ENCODE data around the gene KCNK7. TPM values are rescaled to one million over a fixed set of nuclear protein-coding genes. Genes with fewer than 3 reads are reported as not detected.

Gene KCNK7
- total RNA-seq, 1 experiment from 2014 or later: 1.8 TPM

DNA sequence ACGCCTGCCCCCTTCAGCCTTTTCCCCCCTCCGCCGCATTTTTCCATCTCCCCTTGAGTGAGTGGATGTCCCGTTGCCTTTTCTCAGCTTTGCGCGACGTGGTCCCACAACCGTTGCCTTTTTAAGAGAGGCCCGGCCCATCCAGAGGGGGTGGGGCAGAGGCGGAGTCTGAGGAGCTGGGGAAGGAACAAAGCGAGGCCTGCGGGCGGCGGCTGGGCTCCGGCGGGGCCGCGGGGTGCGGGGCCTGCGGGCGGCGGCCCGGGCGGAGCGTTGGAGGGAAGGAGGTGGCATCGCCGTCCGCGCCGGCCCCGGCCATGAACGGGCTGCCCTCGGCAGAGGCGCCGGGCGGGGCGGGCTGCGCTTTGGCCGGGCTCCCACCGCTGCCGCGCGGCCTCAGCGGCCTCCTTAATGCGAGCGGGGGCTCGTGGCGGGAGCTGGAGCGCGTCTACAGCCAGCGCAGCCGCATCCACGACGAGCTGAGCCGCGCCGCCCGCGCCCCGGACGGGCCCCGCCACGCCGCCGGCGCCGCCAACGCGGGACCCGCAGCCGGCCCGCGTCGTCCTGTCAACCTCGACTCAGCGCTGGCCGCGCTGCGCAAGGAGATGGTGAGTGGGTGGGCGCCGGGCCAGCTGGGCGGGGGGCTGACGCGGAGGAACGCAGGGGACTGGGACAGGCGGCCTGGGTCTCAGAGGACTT, 23.1 kb downstream of the KCNK7 start, which contains the start of gene FAM89B:
FAM89B (plus strand) TSS at position 183 of the 696 bp plus-strand sequence; CDS start at position 315, 132 bp downstream.
- no peak within 1 kb of the TSS for H3T11ph ChIP-seq (ENCODE audit: low read length)
- H4K20me1 ChIP-seq (ENCODE audit: control insufficient read depth, insufficient read depth, insufficient read length): no peaks in the 10 kb centered on the region
- Mint-ChIP-seq H3K4me3 (peak within 1 kb of the TSS; percentile 99), H3K27ac (peak within 1 kb of the TSS in 2 of 3 experiments; percentile 70 to 85; a peak in 3 of 7 replicates), H3K4me1 (peaks cover 38 to 54% of the 10 kb centered on the region in 2 experiments), H3K36me3 (ENCODE audit: insufficient read depth in 1 of 3, low read depth in 3 of 3) (peaks cover 6 to 14% (median 9%) of the 10 kb centered on the region in 3 experiments; a peak in 6 of 7 replicates), H3K9me3 (no peaks in the 10 kb centered on the region; a peak in 1 of 5 replicates), H3K27me3 (ENCODE audit: low read depth) (peaks cover 21% of the 10 kb centered on the region)
- no peak within 1 kb of the TSS for H3K27ac ChIP-seq (ENCODE audit: insufficient read length, low read depth, low read length)
- no peak within 1 kb of the TSS for H3K56ac ChIP-seq (ENCODE audit: insufficient read length, low read depth, low read length)
- H3K4me1 ChIP-seq (ENCODE audit: insufficient read depth, low read length): no peaks in the 10 kb centered on the region; the same call in 1 of the 2 replicates
- H3K27me3 ChIP-seq (ENCODE audit: insufficient read depth, low read length): peaks cover 8% of the 10 kb centered on the region; the same call in 1 of the 2 replicates
- no peak within 1 kb of the TSS for H4K5ac ChIP-seq (ENCODE audit: insufficient read length, low read depth, low read length)
- H3K23ac ChIP-seq (ENCODE audit: insufficient read length, low read depth, low read length): no peak within 1 kb of the TSS
- WGBS (ENCODE audit: extremely low coverage, insufficient read length, low lambda C conversion rate): no CpG with 5 or more reads among the region's 86 CpGs
- H2BK20ac ChIP-seq (ENCODE audit: low read depth, low read length, poor library complexity, severe bottlenecking): no peak within 1 kb of the TSS
- no peak within 1 kb of the TSS for H4K91ac ChIP-seq (ENCODE audit: insufficient read length, low read depth, low read length)
- H3K9me3 ChIP-seq (ENCODE audit: control insufficient read depth, low read depth, low read length): no peaks in the 10 kb centered on the region
- no peak within 1 kb of the TSS for H3K4ac ChIP-seq (ENCODE audit: low read depth, low read length)
- H3K79me1 ChIP-seq (ENCODE audit: insufficient read depth, low read depth, low read length, poor library complexity, severe bottlenecking): peaks cover 4% of the 10 kb centered on the region
- no peak within 1 kb of the TSS for H2AK5ac ChIP-seq (ENCODE audit: insufficient read length, low read length)
- no peak within 1 kb of the TSS for H3K9ac ChIP-seq (ENCODE audit: extremely low read depth, insufficient read length, low read length)
- no peak within 1 kb of the TSS for H2BK12ac ChIP-seq (ENCODE audit: insufficient read length, low read depth, low read length)
- no peak within 1 kb of the TSS for H3K14ac ChIP-seq (ENCODE audit: insufficient read depth, low read length)
- no peak within 1 kb of the TSS for H4K8ac ChIP-seq (replicated peaks; ENCODE audit: insufficient read length, low read depth, low read length)
- no peaks in the 10 kb centered on the region; the same call in 1 of the 2 replicates for H3K79me2 ChIP-seq (ENCODE audit: insufficient read depth, low read length)
- H3K23me2 ChIP-seq (ENCODE audit: insufficient read length, low read depth, low read length, poor library complexity, severe bottlenecking): peaks cover 25% of the 10 kb centered on the region
- H2BK5ac ChIP-seq (ENCODE audit: insufficient read length, low read length): no peak within 1 kb of the TSS
- H3K4me2 ChIP-seq (ENCODE audit: insufficient read depth, insufficient read length, low read length): peak within 1 kb of the TSS; percentile 78
- DNase-seq: peak; percentile 79
- H2AFZ ChIP-seq (ENCODE audit: low read length): no peak within 1 kb of the TSS
- no peak within 1 kb of the TSS for H3K18ac ChIP-seq (ENCODE audit: insufficient read length, low read depth, low read length)
- H2BK15ac ChIP-seq (ENCODE audit: low read depth, low read length): no peak within 1 kb of the TSS
- H2BK120ac ChIP-seq (ENCODE audit: low read depth, low read length, poor library complexity, severe bottlenecking): no peak within 1 kb of the TSS
- TF ChIP-seq, protein P1, sequence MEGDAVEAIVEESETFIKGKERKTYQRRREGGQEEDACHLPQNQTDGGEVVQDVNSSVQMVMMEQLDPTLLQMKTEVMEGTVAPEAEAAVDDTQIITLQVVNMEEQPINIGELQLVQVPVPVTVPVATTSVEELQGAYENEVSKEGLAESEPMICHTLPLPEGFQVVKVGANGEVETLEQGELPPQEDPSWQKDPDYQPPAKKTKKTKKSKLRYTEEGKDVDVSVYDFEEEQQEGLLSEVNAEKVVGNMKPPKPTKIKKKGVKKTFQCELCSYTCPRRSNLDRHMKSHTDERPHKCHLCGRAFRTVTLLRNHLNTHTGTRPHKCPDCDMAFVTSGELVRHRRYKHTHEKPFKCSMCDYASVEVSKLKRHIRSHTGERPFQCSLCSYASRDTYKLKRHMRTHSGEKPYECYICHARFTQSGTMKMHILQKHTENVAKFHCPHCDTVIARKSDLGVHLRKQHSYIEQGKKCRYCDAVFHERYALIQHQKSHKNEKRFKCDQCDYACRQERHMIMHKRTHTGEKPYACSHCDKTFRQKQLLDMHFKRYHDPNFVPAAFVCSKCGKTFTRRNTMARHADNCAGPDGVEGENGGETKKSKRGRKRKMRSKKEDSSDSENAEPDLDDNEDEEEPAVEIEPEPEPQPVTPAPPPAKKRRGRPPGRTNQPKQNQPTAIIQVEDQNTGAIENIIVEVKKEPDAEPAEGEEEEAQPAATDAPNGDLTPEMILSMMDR (conservative IDR thresholded peaks at IDR 0.05): no peak
